HG03457 (cell line): Measurements from ENCODE around the gene TULP4.
"Not testable (repeated sequence)": the region's sequence is repeated elsewhere in the genome, so short reads cannot be mapped to it uniquely, and the experiment has no call there.

Experiments used
- ATAC-seq: cut with Tn5 transposase; IDR thresholded peaks from one replicate; pipeline ENCODE4 v1.9.1; 2021; ENCODE audit warnings: moderate number of reproducible peaks; ENCODE audit not compliant: unreplicated experiment

The TULP4 gene

GRCh38 chr6:158457616-158458278 lies 145.5 kb downstream of the TULP4 start:
- ATAC-seq: no peak

- no peak for ATAC-seq
Measured at GRCh38 chr6:158459726-158460125, 147.5 kb downstream of the TULP4 start.

- no peak for ATAC-seq
Measured at GRCh38 chr6:158460602-158461169, 148.4 kb downstream of the TULP4 start.

GRCh38 chr6:158461954-158462353 lies 149.7 kb downstream of the TULP4 start:
- ATAC-seq: no peak

GRCh38 chr6:158464483-158464882 lies 152.2 kb downstream of the TULP4 start:
- no peak for ATAC-seq

GRCh38 chr6:158465257-158465656 lies 153.0 kb downstream of the TULP4 start:
- no peak for ATAC-seq

GRCh38 chr6:158465747-158466146 lies 153.5 kb downstream of the TULP4 start:
- ATAC-seq: no peak

GRCh38 chr6:158467923-158468322 lies 155.7 kb downstream of the TULP4 start:
- ATAC-seq: no peak

- no peak for ATAC-seq
Measured at GRCh38 chr6:158468666-158469065, 156.4 kb downstream of the TULP4 start.

- ATAC-seq: not testable (repeated sequence)
Measured at GRCh38 chr6:158470023-158470422, 157.8 kb downstream of the TULP4 start.

- ATAC-seq: no peak
Measured at GRCh38 chr6:158471339-158471738, 159.1 kb downstream of the TULP4 start.

- no peak for ATAC-seq
Measured at GRCh38 chr6:158472447-158472846, 160.2 kb downstream of the TULP4 start.

- no peak for ATAC-seq
Measured at GRCh38 chr6:158474961-158475343, 162.7 kb downstream of the TULP4 start.

- peak; percentile 70 for ATAC-seq
Measured at GRCh38 chr6:158475344-158476302, 163.4 kb downstream of the TULP4 start.

- peak; percentile 11 for ATAC-seq
Measured at GRCh38 chr6:158476389-158476788, 164.1 kb downstream of the TULP4 start.

GRCh38 chr6:158477722-158478121 lies 165.5 kb downstream of the TULP4 start:
- ATAC-seq: not testable (repeated sequence)

GRCh38 chr6:158480989-158481388 lies 168.7 kb downstream of the TULP4 start:
- ATAC-seq: no peak

- ATAC-seq: no peak
Measured at GRCh38 chr6:158481690-158482473, 169.6 kb downstream of the TULP4 start.

GRCh38 chr6:158485431-158485830 lies 173.2 kb downstream of the TULP4 start:
- ATAC-seq: no peak

GRCh38 chr6:158487495-158487894 lies 175.2 kb downstream of the TULP4 start:
- ATAC-seq: no peak

GRCh38 chr6:158488065-158488464 lies 175.8 kb downstream of the TULP4 start:
- no peak for ATAC-seq
